ENCODE data around the gene FKBP1A.

GRCh38 chr20:1442304-1442703 is 49.5 kb upstream of the FKBP1A start:
- TF ChIP-seq CTCF (IDR thresholded peaks at IDR 0.05) (no peak), POLR2A (IDR thresholded peaks at IDR 0.05) (no peak)

Measured in adrenal gland (tissue), 5 donors.